GM11168 (cell line): ENCODE measurements around the gene ZSCAN5B.
"Not testable (repeated sequence)": the region's sequence is repeated elsewhere in the genome, so short reads cannot be mapped to it uniquely, and the experiment has no call there.

Experiments
- in situ Hi-C: fragments of 300-500 bp; cut with MboI; formaldehyde crosslinking; loops from one replicate; pipeline ENCODE4 v1.12.0; 2022; ENCODE audit warnings: low sequenced_read_pairs; ENCODE audit not compliant: unreplicated experiment

ZSCAN5B gene

DNA sequence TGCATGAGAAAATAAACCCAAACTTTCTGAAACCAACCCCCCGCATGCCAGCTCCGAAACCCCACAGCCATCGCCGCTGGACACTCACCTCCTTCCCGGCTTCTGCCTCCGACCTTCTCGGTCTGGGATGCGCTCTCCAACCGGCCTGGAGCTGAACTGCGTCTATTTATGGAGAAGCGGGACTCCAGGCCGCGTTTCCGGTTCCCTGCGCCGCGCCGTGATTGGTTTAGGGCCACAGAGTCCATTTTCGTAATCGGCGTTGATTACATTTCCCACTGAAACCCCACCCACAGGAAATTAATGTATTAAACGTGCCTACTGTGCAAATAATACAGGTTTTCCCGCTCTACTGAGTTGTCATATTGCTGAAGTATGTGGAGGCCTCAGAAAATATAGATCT is at the start of gene ZSCAN5B:
Gene ZSCAN5B, minus strand, starts transcription at position 138 of the 400 bp plus-strand sequence. CDS start 4,731 bp downstream, outside the sequence.
- in situ Hi-C loops, result not testable (repeated sequence)

DNA sequence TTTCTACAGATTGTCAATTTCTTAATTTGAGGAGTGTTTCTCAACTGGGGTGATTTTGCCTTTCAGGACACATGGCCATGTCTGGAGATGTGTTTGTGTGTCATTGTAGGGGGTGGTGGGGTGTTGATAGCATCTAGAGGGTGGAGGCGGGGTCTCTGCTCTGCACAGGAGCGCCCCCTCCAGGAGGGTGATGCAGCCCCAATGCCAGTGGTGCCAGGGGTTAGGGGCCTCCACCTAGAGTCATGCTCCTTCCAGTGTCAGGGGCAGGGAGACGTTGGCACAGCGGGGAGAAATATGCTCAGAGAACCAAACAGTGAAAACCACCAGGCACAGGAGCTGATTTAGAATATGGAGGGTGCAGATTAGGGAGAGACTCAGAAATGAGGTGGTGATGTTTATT is 48.2 kb upstream of the ZSCAN5B start:
- in situ Hi-C loops, result not testable (repeated sequence)

DNA sequence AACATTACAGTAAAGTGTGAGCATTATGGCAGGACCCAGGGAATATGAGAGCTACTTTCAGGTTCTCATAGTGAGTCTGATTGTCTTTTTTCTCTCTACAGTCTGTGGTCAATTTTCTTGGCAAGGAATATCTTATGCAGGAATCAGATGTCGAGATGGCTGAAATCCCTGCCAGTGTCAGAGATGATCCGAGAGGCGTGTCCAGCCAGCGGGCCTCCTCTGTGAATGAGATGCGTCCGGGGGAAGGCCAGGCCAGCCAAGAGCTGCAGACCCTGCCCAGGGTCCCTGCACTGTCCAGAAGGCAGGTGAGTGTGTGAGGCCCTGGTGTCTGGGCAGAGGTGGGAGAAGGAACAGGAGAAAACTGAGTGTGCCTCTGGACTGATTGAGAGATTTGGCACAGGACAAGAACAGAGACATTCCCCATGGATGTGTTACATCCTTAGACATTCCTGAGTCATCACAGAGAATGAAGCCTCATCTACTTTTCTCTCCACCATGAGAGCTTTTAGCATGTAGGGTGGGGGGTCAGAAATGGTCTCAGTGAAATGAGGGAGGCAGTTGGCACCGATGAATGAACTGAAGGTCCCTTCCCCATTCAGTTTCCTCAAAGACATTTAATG is 47.6 kb upstream of the ZSCAN5B start:
- in situ Hi-C loops, result no loop called here

DNA sequence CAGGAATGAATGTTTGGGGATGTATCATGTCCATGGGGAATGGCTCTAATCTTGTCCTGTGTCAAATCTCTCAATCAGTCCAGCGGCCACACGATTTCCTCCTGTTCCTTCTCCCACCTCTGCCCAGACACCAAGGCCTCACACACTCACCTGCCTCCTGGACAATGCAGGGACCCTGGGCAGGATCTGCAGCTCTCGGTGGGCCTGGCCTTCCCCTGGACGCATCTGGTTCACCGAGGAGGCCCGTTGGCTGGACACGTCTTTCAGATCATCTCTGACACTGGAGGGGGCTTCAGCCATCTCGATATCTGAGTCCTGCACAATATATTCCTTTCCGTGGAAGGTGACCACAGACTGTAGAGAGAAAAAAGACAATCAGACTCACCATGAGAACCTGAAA is 25.9 kb upstream of the ZSCAN5B start:
- in situ Hi-C loops, result no loop called here

- in situ Hi-C loops, result no loop called here
Measured at GRCh38 chr19:56222901-56223300, 25.3 kb upstream of the ZSCAN5B start.

GRCh38 chr19:56221851-56222250 is 24.3 kb upstream of the ZSCAN5B start:
- in situ Hi-C loops, result no loop called here

DNA sequence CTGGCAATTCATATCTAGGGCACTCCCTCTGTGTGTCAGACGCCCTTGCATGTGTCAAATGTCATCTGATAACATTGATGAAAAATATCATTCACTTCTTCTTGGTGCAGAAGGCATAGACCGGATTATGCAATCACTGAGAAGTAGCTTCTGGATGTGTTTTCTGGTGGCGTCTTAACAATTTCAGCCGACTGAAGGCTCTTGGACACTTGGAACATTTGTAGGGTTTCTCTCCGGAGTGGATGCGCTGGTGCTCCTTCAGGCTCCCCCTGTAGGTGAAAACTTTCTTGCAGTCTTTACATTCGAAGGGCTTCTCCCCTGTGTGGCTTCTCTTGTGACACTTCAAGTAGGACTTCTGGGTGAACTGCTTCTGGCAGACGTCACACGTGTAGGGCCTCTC is 23.9 kb upstream of the ZSCAN5B start:
- in situ Hi-C loops, result not testable (repeated sequence)

- in situ Hi-C loops, result no loop called here
Measured at GRCh38 chr19:56218961-56219360, 21.4 kb upstream of the ZSCAN5B start.

DNA sequence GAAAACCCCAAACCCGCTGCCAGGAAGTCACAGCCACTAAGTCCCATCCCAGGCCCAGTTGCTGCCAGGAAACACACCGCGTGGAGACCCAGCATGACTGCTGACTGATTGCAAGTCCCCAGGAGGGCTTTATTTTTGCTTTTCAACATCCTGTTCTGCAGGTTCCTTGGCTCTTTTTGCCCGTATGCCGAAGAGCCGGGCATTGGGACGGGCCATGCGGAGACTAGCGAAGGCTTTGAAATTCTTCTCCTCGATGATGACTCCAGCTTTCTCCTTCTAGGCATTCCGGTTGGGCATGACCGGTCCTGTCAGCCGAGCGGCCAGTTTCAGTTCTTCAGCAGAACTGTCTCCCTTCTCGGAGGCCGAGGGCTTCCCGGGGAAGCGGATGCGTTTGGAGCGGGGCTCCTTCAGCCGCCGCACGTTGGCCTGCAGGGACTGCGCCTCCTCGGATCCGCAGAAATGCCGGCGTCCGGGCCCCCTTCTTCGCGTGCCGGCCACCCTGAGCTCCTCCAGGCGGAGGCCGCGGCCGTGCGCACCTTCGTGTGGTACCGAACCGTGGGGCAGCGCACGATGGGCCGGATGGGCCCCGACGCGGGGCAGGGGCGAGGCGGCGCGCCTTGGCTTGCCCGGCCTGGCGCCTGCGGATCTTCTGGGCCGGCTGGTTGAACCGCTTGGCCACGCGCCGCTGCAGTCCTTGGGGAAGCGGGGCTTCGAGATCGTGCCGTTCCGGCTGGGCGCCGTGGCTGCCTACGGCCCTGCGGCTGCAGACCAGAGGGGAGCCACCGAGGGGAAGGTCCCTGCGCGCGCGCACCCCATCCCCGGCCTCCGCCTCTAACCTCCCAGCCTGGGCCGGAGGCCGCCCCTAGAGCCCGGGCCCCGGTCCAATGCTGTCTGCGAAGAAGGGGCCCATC is 19.7 kb upstream of the ZSCAN5B start:
- in situ Hi-C loops, result no loop called here

DNA sequence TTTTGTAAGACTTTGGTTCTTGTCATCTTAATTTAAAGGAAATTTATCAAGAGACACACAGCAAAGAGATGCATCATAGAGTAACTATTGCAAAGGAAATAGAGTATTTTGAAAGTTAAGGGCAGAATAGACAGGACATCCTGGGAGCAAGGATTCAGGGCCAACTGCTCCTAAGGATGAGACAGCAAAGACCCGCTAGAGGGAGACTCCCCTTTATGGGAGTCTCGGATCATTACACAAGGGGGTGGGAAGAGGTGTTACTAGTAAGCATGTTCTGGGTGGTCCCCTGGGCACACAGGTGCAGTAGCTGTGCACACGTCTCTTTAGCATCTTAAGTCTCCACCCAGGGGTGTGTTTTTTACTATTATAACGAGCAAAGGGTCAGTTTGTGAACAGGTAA is 14.1 kb upstream of the ZSCAN5B start:
- in situ Hi-C loops, result no loop called here

DNA sequence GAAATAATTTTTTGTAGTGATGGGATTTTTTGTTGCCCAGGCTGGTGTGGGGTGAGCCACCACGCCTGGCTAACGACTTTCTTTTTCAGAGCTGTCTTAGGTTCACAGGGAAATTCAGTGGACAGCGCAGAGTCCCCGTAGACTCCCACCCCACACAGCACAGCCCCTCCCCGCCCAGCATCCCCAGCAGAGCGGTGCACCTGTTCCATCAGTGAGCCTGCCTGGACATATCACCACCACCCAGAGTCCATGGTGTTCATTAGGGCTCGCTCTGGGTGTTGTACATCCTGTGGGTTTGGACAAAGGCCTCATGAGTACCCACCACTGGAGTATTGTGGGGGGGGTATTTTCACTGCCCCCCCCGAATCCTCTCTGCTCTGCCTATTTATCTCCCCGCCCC is 12.5 kb upstream of the ZSCAN5B start:
- in situ Hi-C loops, result not testable (repeated sequence)

- in situ Hi-C loops, result no loop called here
Measured at GRCh38 chr19:56209091-56209490, 11.5 kb upstream of the ZSCAN5B start.

GRCh38 chr19:56207581-56207980 is 10.0 kb upstream of the ZSCAN5B start:
- in situ Hi-C loops, result not testable (repeated sequence)

GRCh38 chr19:56201973-56202372 is 4.4 kb upstream of the ZSCAN5B start, which contains the start of gene ZSCAN5C:
Gene ZSCAN5C (plus strand): TSS chr19:56202273. CDS start chr19:56205914, 3,641 bp downstream.
- in situ Hi-C loops, result no loop called here

DNA sequence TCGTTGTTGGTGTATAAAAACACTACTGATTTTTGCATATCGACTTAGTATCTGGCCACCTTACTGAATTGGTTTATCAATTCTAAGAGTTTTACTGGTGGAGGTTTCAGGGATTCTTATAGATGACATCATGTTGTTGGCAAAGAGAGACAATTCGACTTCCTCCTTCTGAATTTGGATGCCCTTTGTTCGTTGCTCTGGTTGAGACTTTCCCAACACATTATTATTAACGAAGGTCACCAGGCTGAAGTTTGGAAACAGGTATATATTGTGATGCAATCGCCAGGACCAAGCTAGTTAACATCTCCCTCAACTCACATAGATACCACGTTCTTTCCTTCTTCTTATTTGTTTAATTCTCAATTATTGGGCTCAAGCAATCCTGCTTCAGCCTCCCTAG is 2.1 kb upstream of the ZSCAN5B start:
- in situ Hi-C loops, result no loop called here

GRCh38 chr19:56193981-56194640 is 3.5 kb downstream of the ZSCAN5B start:
- in situ Hi-C loops, result no loop called here

DNA sequence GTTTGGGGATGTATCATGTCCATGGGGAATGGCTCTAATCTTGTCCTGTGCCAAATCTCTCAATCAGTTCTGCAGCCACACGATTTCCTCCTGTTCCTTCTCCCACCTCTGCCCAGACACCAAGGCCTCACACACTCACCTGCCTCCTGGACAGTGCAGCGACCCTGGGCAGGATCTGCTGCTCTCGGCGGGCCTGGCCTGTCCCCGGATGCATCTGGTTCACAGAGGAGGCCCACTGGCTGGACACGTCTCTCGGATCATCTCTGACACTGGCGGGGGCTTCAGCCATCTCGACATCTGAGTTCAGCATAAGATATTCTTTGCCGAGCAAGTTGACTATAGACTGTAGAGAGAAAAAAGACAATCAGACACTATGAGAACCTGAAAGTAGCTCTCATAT is 5.9 kb downstream of the ZSCAN5B start:
- in situ Hi-C loops, result no loop called here

- in situ Hi-C loops, result no loop called here
Measured at GRCh38 chr19:56191115-56191514, 6.5 kb downstream of the ZSCAN5B start.

DNA sequence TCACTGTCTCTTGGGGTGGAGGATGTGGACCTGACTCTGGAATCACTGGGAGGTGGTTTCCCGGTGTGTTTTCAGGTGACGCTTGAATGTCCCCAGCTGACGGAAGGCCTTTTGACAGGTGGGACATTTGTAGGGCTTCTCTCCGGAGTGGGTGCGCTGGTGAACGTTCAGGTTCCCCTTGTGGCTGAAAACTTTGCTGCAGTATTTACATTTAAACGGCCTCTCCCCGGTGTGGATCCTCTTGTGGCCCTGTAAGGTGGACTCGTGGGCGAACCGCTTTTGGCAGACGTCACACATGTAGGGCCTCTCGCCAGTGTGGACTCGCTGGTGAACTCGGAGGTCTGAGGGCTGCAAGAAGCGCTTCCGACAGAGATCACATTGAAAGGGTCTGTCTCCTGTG is 7.8 kb downstream of the ZSCAN5B start:
- in situ Hi-C loops, result no loop called here

DNA sequence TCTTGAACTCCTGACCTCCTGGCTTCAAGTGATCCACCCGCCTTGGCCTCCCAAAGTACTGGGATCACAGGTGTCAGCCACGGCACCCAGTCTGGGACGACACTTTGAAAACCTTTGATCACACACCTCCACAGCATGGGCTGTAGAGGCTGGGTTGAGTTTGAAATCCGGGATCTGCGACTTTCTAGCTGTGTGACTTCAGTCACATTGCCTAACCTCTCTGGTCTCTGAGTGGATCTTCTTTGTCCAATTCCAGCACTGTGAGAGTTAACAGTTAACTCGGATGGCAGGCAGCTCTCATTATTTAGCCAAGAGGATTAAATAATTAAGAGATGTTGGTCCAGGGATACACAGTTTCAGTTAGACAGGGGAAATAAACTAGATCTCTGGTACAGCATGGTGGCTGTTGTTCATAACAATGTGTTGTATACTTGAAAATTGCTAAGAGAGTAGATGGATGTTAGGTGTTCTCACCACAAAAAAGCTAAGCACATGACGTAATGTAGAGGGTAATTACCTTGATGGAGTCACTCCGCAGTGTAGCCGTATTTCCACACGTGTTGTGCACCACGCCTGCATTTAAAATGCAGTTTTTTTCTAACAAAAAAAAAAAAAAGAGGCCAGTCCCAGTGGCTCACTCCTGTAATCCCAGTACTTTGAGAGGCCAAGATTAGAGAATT is 19.9 kb downstream of the ZSCAN5B start:
- in situ Hi-C loops, result no loop called here
